Uterus (tissue), 4 donors: ENCODE measurements around the gene EEF2K. TPM values are rescaled to one million over a fixed set of nuclear protein-coding genes. Genes with fewer than 3 reads are reported as not detected.

ENCODE experiments used
- DNase-seq, 2 donors: peaks; one replicate each; pipeline ENCODE4 v3.0.0-alpha.2; 2019 to 2020
- H3K27ac ChIP-seq, 2 donors: fragments of 200-600 bp; sonication (generic); 1 replicate in 1 of 2; 2 replicates in 1 of 2; pipeline ENCODE4 v1.5.1; 2016 to 2018
- H3K27me3 ChIP-seq, 2 donors: fragments of 200-600 bp; sonication (generic); one replicate each; pipeline ENCODE4 v1.5.1; 2018 to 2019; ENCODE audit warnings: control low read depth in 1 of 2
- H3K36me3 ChIP-seq, 2 donors: fragments of 200-600 bp; sonication (generic); one replicate each; pipeline ENCODE4 v1.5.1; 2019; ENCODE audit warnings: control low read depth in 1 of 2
- H3K4me1 ChIP-seq, 2 donors: fragments of 200-600 bp; sonication (generic); one replicate each; pipeline ENCODE4 v1.5.1; 2018 to 2019; ENCODE audit warnings: control low read depth in 1 of 2
- H3K4me3 ChIP-seq, 2 donors: fragments of 200-600 bp; sonication (generic); 1 replicate in 1 of 2; 2 replicates in 1 of 2; pipeline ENCODE4 v1.5.1; 2018 to 2019; ENCODE audit warnings: mild to moderate bottlenecking in 1 of 2
- H3K9me3 ChIP-seq, 2 donors: fragments of 200-600 bp; sonication (generic); one replicate each; pipeline ENCODE4 v1.5.1; 2019; ENCODE audit warnings: control low read depth in 1 of 2
- POLR2A ChIP-seq, 2 donors: fragments of 450-650 bp; IDR thresholded peaks; one replicate each; pipeline ENCODE4 v1.6.1; 2016; ENCODE audit warnings: antibody characterized with exemption in 2 of 2, mild to moderate bottlenecking in 1 of 2, moderate library complexity in 1 of 2
- intact Hi-C: fragments of 100-400 bp; cut with DNase I; formaldehyde crosslinking; loops from one replicate; pipeline ENCODE4 v1.15.1; 2023; ENCODE audit warnings: low total_unique reads
- total RNA-seq, 4 donors: library from RNA; depleted of rRNA in 3 of 4; stranded (reverse); fragments of >200 nt in 3 of 4; gene quantifications; one replicate each; pipeline versions ENCODE4 v1.1.0 to v1.2.4, GENCODE V29; 2014 to 2023
- TF ChIP-seq, protein P1 (sequence below), 4 experiments: fragments of 200-600 bp in 2 of 4; fragments of 450-650 bp in 2 of 4; sonication (generic) in 2 of 4; IDR thresholded peaks; one replicate each; pipeline ENCODE4 v1.5.1; 2016 to 2019; ENCODE audit warnings: antibody characterized with exemption in 4 of 4, mild to moderate bottlenecking in 2 of 4, moderate library complexity in 1 of 4
- donor health status: DM: yes; HTN: yes; CAD: no.

EEF2K gene
- total RNA-seq, 4 donors from 2014 or later, result 17.4 to 82.0 (median 35.5) TPM

DNA sequence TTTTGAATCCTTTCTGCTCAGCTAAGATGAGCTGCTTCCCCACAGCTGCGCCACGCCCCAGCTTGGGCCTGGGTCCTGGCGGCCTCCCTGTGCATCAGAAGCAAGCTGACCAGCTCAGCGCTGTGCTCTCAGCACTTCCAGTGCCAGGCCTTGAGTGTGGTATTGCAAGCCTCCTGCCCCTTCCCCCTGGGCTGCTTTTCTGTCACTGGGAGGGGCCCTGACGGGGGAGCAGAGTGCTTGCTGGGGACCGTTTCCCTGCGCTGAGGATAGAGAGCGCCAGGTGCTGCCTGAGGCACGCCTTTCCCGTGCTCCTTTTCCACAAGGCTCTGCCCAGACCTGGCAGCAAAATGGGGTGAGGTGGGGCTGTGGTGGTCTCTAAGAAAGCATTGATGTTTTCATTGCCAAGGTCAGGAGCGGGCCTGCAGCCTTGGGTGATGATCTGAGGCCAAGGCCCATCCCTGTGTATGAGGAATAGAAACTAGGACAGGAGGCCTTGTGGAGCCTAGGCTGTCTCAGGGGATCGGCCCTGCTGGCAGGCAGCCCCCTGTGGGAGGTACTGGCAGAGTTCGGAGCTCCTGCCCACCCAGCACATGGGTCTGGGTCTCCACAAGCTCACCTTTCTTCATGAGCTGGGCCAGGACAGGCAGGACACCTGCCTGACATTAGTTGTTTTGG is 120.8 kb downstream of the EEF2K start:
- H3K9me3 ChIP-seq, result no peaks in the 10 kb centered on the region
- DNase-seq, result no peak
- TF ChIP-seq POLR2A (IDR thresholded peaks at IDR 0.05), result no peak
- TF ChIP-seq, protein P1, sequence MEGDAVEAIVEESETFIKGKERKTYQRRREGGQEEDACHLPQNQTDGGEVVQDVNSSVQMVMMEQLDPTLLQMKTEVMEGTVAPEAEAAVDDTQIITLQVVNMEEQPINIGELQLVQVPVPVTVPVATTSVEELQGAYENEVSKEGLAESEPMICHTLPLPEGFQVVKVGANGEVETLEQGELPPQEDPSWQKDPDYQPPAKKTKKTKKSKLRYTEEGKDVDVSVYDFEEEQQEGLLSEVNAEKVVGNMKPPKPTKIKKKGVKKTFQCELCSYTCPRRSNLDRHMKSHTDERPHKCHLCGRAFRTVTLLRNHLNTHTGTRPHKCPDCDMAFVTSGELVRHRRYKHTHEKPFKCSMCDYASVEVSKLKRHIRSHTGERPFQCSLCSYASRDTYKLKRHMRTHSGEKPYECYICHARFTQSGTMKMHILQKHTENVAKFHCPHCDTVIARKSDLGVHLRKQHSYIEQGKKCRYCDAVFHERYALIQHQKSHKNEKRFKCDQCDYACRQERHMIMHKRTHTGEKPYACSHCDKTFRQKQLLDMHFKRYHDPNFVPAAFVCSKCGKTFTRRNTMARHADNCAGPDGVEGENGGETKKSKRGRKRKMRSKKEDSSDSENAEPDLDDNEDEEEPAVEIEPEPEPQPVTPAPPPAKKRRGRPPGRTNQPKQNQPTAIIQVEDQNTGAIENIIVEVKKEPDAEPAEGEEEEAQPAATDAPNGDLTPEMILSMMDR (IDR thresholded peaks at IDR 0.05), result no peak
- H3K27ac ChIP-seq, result no peak overlapping the region
- H3K36me3 ChIP-seq, result no peaks in the 10 kb centered on the region
- intact Hi-C loops, result no loop called here
- H3K4me3 ChIP-seq, result no peak overlapping the region
- H3K27me3 ChIP-seq, result no peaks in the 10 kb centered on the region
- H3K4me1 ChIP-seq, result no peaks in the 10 kb centered on the region

DNA sequence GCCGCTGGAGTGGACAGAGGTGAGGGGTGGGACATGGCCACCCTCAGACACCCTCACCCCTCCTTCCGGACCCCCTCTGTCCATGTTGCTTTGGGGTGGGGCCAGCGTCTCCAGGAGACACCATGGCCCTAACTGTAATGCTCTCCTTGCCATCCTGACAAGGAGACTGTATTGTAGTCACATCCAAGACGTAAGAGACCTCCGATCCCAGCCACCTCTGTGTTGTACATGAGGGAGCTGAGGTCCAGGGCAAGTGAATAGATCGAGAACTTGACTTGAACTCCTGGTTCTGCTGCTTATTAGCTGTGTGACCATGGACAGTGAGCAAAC is 121.3 kb downstream of the EEF2K start:
- Histone ChIP-seq H3K4me3 (no peak overlapping the region), H3K4me1 (no peaks in the 10 kb centered on the region), H3K9me3 (no peaks in the 10 kb centered on the region), H3K27me3 (no peaks in the 10 kb centered on the region), H3K36me3 (no peaks in the 10 kb centered on the region), H3K27ac (no peak overlapping the region)
- intact Hi-C loops, result no loop called here
- DNase-seq, result no peak
- no peak for TF ChIP-seq POLR2A (IDR thresholded peaks at IDR 0.05)
- TF ChIP-seq, protein P1 (IDR thresholded peaks at IDR 0.05), result no peak

DNA sequence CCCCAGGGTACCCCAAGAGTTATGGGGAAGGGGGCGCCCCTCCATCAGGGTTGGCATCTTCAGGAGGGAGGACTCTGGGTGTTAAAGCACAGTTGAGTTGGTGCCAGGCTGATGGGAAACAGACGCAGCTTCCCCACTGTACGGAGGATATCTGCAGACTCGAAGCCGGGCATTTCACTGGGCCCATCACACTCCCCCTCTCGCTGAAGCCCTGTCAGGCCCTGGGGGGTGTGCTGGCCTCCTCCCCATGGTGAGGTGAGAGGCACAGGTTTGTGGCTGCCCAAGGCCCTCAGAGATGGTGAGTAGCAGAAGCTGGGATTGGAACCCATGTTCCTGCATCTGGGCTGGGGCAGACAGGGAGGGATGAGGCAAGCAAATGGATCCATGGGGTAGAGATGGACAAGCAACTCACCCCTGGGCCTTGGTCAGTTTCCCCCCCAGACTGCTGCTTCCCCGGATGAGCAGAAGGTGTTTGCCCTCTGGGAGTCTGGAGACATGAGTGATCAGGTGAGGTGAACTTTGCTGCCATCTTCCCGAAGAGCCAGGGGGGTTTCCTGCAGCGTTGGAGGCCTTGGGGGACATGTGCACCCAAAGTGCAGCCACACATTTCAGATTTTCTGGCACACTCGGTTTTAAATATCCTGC is 122.1 kb downstream of the EEF2K start:
- DNase-seq, result no peak
- intact Hi-C loops, result no loop called here
- no peak for TF ChIP-seq POLR2A (IDR thresholded peaks at IDR 0.05)
- TF ChIP-seq, protein P1 (IDR thresholded peaks at IDR 0.05), result no peak
- Histone ChIP-seq H3K36me3 (no peaks in the 10 kb centered on the region), H3K4me1 (no peaks in the 10 kb centered on the region), H3K27me3 (no peaks in the 10 kb centered on the region), H3K27ac (no peak overlapping the region), H3K4me3 (no peak overlapping the region), H3K9me3 (no peaks in the 10 kb centered on the region)

DNA sequence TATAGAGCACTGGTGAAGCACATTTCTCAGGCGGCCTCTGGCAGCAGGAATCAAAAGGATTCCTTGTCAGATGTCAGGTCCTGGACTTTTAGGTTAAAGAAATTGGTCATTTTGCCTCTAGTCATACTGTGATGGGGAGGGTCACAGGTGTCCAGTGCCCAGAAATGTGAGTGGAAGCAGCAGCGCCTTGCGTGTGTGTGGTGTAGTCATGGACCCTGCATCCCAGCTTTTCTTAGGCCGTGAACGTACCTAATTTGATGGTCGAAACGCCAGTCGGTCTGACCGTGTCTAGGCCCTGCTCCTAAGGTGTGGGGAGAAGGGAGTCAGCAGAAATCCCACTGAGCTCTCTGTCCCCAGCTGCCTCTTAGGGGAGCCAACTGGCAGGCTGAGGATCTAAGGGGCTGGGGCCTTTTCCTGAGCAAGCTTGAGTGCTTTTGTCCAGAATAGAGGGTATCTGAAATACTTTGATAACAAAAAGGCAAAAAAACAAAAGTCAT is 123.2 kb downstream of the EEF2K start:
- intact Hi-C loops, result no loop called here
- Histone ChIP-seq H3K27ac (no peak overlapping the region), H3K27me3 (no peaks in the 10 kb centered on the region), H3K36me3 (no peaks in the 10 kb centered on the region), H3K4me3 (no peak overlapping the region), H3K4me1 (no peaks in the 10 kb centered on the region), H3K9me3 (no peaks in the 10 kb centered on the region)
- TF ChIP-seq, protein P1 (IDR thresholded peaks at IDR 0.05), result no peak
- no peak for TF ChIP-seq POLR2A (IDR thresholded peaks at IDR 0.05)
- DNase-seq, result no peak

DNA sequence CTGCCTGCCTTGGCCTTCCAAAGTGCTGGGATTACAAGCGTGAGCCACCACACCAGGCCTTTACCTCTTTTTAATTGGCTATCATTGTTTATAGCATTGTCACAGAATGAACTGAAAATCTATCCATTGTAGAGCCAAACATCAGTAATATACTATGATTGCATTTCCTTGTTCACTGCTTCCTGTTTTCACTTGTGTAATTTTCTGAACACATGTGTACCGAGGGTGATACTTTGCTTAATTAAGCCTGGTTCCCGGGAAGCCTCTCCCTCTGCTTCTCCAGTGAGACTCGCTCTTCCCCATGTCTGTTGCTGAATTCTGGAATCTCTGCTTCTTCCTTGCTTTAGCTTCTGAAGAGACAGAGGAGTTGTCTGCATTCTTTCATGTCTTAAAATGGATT is 124.2 kb downstream of the EEF2K start:
- intact Hi-C loops, result no loop called here
- TF ChIP-seq POLR2A (IDR thresholded peaks at IDR 0.05), result no peak
- TF ChIP-seq, protein P1 (IDR thresholded peaks at IDR 0.05), result no peak
- DNase-seq, result no peak
- Histone ChIP-seq H3K27ac (no peak overlapping the region), H3K4me3 (no peak overlapping the region), H3K27me3 (no peaks in the 10 kb centered on the region), H3K4me1 (no peaks in the 10 kb centered on the region), H3K36me3 (no peaks in the 10 kb centered on the region), H3K9me3 (no peaks in the 10 kb centered on the region)
